NCI-H1105 (cell line): Measurements from ENCODE around the gene CRAT.

Source experiments
- DNase-seq: peaks from one replicate; lab custom pipeline; 2025; lab: John Stamatoyannopoulos, UW

The CRAT gene

DNA sequence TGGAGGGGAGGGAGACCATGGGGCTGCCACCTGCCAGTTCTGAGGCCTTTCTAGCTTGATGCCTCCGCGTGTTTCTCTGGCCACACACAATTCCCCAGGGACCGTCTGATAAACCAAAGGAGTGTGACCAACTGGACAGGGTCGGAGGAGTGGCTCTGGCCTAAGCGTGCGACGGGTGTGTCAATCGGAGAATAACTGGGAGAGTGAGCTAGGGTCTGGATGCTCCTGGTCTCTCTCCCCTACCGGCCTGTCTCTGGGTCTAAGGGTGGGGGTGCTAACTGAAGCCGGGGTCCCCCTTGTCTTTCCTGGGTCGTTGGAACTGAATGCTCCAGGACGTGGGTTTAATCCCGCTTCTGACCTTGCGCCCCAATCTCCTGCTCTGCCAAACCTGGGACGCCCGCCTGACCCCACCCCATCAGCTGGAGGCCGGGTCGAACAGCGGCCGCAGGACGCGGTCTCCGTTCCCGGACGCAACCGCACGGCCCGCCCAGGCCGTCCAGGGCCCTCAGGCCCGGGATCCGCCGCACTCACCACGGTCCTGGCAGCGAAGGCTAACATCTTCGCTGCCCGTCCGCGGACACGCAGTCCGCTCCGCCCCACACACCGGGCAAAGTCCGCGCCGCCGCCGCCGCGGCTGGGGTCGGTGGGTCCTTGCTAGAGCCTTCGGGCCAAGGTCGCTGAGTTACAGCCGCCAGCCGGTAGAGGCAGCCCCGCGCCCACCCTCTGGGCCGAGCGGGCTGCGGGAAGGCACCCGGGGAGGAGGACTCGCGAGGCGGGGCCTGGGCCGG, 447 bp downstream of the CRAT start:
- DNase-seq: no peak

DNA sequence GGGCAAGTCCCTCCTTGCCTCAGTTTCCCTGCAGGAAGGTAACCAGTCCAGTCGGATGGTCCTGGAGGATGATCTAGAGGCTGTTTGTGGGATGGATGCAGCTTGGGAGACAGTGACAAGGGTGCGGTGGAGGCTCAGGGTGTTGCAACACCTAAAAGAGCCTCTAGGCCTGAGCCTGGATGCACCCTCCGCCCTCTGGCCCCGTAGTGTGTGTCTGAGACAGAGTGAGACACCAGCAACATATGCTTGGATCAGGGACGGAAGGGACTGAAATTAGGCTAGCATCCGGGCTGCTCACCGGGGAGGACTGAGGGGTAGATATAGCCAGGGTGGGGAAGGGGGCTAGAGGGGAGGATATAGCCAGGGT, 1.1 kb downstream of the CRAT start:
- no peak for DNase-seq

DNA sequence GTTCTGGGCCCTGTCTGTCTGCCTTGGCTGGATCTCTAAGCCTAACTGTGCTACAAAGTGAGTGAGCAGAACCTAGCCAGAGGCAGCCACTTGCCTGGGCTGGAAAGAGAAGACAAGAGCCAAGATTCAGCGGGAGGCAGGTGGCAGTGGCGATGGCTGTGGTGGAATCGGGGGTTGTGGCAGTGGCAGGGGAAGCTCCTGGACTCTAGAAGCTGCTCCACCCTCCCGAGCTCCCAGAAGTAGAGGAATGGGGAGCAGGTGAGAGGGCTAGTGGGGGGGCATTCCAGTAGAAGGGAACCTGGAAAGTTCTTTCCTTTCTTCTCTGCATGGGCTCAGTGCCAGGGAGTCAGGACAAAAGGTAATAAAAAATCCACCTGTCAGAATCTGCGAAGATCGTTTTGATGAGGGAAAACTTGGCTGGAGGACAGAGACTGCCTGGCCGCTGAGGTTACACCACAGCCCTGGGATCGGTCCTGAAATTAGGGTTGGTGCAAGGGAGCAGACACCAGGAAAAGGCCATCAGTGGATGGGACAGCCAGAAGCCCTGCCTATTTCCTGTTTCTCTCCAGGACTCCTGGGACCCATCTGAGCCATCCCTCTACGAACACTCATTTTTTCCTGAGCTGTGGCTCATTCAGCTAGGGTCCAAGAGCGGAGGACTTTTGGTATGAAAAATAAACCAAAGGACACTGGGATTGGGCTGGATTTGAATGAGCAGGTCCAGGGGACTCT, 1.6 kb downstream of the CRAT start:
- peak; percentile 74 for DNase-seq

DNA sequence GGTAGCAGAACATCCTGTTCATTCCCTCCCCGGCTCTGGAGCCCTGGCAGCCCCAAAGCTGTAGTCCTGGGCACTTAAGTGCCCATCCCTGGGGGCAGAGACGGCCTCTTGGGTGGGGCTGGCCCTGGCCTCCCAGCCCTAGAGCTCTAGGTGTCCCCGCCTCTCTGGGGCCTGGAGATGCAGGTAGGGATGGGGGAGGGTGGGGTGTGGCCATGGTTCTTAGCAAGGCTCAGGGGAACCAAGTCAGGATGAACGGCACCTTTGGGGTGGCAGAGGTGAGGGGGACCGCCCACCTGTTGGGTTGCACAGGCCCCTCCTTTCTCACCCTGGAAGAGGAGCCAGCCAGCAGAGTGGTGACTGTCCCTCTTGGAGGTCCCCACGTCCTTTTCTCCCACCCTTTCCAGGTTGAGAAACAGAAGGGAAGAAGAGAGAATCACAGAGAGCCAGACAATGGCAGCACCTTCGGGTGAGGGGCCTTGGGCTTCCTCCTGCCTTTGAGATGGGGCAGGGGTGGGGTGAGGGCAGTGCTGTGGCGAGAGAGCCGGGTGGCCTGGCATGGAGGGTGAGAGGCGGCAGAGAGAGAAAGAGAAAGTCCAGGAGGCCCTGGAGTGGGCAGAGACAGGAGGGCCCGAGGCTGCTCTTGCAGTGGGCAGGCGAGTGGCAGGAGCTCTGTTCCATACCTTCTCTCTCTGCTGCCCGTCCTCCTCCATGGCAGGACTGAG, 2.3 kb downstream of the CRAT start:
- DNase-seq: no peak

DNA sequence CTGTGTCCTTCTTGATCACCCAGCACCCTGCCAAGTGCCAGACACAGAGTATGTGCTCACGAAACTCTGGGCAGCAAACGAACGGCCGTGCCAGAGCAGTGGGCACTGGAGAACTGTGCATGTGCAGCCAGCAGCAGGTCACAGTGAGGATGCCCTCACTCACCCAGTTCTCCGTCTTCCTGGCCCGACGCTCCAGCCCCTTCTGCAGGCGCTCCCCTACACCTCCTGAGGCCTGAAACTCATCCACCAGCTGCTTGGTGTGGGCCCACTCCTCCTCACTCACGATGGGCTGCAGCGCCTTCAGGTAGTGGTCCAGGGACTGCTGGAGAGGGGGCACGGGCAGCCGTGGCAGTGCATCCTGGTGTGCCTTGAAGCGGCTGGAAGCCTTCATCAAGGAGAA, 2.9 kb downstream of the CRAT start:
- DNase-seq: no peak

DNA sequence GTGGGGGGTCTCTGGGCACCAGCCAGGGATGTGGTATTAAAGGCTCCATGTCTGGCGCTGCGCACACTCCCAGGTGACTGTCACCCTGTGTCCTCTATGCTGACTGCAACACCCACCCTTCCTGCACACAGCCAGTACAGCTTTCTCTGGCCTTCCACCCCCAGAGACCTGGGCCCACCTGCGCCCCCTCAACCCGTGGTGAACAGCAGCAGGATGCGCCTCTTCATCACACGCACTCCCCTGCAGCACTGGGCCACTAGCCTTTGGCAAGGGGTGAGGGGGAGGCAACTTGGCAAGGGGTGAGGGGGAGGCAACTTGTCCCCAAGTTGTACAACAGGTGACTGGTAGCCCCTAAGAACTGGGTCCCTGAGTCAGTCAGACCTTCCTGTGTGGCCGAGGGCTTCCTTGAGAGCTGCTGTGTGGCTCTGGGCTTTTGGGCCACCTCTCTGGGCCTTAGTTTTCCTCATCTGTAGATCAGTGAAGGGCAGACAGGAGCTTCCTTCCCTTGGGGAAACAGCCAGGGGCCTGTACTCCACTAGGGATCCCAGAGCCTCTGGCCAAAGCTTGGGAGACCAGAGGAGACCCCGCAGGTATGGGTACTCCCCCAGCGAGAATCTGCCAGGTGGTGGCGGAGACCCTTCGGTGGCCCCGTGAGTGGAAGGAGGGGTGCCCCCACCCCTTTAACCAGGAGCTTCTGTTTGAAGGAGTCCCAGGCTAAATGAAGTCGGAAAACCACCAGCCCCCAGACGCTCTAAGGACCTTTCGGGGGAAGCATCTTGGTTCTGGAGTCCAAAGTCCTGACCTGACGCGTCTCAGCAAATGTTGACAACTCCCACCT, 4.5 kb downstream of the CRAT start:
- DNase-seq: no peak

DNA sequence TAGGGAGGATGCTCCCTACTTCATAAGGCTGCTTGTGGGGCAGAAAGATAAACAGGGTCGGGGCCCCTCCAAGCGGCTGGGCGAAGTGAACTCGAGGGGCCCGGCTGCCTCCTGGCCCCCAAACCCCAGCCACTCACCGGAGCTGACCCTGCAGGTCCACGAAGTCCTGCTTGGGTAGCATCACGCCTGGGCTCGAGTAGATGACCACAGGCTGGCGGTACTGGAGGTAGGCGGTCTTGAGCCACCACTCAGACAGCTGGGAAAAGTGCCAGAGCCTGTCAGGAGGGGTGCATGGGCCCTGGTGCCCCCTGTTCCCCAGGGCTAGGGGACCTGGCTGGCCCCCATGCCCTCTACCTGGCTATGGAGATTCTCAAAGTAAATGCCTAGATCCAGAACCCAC, 6.5 kb downstream of the CRAT start:
- no peak for DNase-seq

DNA sequence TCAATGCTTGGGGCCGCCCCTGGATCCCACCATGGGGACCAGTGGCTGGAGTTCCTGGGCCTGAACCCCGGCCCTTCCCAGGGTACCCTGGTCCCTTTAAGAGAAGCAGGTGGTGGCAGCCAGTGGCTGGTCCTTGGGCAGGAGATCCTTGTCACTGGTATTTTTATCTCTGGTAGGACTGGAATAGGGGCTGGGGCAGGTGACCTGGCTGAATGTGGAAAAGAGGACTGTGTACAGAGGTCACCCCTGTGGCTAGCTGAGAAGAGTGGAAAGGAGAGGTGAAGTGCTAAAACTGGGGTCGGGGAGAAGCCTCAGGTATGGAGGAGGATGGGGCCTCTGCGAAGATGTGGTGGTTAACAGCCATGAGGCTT, 7.0 kb downstream of the CRAT start:
- no peak for DNase-seq

DNA sequence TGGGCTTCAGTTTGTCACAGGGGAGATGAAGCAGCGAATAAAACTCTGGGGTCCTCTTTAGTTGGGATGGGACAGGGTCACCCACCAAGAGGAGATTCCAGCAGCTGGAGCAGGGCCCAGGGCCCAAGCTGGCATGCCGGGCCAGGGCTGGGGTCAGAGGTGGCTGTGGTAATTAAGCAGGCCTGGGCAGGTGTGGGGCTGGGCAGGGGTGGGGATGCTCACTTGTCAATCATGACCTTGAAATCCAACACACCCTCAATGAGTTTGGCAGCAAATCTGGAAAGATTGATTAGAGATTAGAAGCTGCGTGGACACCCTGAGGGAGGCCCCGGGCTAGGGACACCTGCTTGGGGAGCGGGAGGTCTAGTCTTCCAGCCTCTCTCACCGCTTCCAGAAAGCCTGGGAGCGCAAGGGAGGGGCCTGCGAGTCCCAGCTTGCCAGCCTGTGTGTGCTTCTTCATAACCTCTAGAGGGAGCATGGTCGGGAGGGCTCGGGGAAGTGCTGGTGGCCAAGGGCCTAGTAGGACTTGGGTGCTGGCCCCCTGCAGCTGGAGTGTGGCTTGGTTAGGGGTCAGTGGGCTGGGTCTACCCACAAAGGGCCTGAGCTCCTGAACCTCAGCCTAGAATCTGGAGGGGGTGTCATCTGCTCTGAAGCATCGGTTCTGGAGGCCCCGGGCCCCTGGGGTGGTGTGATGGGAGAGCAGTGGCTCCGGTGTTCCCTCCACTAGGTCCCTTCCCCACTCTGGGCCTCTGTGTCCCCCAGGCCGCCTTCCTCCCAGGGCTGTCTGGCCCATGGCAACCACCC, 7.6 kb downstream of the CRAT start:
- peak; percentile 51 for DNase-seq

DNA sequence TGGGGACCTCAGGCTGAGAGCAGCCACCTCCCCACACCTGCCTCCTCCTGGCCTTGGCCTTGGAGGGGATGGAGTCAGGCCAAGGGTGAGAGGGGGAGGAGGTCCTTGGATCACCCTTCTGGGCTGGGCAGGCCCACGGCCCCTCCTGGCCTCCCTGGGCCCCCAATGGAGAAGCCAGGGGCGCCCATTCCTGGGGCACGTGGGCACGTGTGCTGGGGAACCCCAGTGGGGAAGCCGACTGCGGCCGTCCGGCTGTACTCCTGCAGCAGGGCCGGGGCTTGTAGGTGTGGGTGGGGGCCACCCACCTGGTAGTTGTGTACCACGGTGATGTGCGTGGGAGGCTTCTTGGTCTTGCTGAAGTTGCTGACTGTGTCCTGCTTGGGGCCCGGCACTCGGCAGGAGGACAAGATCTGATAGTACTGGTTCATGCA, 8.5 kb downstream of the CRAT start:
- no peak for DNase-seq

DNA sequence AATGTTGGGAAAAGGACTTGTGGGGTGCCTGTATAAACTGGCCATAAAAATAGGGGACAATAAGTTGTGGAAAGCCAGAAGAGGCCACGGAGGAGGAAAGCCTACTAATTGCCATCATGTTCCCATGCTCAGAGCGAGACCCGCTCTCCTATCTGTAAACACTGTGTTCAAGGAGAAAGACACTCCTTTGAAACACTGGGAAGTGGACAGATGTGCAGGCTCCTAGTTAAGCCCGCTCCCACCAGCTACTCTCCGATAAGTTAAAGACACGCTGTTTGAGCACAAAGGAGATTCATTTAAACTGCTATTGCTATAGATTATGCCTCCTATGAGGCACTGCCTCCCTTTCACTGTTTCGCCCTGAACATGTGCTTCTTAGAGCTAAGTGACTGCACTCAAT, 9.3 kb downstream of the CRAT start:
- DNase-seq: no peak

DNA sequence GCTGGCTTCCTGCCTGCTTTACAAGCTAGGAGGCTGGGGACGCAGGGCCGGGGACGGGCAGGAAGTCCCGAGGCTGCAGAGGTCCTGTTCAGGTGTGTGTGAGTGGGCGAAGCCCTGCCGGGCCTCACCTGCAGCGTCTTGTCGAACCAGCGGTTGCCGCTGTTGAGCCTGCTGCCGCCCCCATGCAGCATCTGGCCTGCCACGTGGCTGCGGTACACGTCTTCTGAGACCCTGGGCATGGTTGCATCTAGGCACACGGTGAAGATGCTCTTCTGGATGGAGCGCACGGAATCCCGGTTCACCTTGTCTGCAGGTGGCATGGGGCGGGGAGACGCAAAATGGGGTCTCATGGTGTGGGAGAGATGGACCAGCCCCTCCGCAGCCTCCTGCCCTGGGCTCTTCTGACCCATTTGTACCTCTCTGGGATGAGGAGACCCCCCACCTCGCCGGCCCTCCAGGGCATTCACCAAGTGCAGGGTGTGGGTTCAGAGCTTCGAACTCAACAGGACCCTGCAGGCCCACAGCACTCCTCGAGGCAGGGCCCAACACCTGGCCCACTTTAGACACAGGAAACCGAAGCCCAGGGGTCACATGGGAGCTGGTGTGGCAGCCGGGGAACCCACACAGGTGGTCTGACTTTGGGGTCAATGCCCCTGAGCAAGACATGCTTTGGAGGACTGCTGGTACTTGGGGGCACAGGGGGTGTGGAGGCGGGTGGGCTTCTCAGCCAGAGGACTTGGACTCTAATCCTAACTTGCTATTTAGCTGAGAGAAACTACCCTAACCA, 10.0 kb downstream of the CRAT start:
- no peak for DNase-seq

DNA sequence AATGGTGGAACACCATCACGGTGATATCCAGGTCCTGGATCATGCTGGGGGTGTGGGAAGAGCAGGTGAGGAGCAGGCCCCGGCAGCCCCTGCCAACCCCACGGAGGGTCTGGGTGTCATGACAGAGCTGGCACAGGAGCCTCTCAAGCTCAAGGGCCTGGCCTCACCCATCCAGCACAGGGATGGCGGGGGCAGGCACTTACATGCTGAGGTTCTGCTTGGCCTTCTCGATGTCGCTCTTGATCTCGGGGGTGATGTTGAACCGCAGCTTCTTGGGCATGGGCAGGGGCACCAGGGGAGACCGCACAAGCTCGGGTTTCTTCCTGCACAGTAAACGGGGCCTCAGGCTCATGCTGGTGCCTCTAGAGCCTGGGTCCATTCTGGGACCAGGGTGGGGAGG, 12.3 kb downstream of the CRAT start:
- no peak for DNase-seq

DNA sequence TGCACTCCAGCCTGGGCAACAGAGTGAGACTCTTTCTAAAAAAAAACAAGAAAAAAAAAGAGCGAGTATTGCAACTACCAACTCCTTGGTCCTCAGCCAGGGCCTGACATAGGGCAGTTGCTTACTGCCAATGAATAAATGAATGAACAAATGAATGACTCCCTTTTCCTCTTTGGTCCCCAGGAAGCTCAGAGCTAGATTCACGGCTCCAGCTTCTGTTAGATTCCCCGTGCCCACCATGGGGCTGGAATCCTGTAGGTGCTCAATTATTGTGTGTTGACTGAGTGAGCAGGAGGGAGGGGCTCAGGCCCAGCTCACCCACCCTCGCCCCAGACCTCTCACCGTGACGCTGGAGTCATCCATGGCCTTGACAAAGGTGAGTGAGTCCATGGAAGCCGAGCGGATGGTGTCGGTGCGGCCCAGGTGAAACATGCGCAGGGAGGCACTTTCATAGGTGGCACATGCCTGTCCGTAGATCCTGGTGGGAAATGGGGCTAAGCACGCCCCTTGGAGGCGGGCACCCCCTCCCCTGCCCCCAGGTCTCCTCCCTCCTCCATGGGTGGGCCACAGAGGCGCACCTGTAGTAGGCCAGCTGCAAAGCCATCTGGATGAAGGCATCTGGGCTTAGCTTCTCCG, 12.8 kb downstream of the CRAT start:
- no peak for DNase-seq

DNA sequence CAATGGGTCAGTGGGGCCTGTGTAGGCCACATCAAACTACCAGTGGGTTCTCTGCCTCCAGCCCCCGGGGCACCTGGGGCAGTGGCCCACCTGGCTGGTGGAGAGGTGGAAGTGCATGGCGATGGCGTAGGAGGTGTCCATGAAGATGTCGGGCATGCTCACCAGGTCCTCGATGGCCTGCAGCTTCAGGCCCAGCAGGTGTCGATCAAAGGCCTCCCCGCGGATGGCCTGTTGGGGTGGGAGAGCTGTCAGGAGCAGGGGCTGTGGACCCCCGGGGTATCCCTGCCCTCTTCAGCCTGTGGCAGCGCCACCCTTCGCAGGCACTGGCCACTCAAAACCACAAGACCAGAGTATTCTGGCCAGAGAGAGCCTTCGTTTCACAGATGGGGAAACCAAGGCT, 14.7 kb downstream of the CRAT start:
- no peak for DNase-seq

DNA sequence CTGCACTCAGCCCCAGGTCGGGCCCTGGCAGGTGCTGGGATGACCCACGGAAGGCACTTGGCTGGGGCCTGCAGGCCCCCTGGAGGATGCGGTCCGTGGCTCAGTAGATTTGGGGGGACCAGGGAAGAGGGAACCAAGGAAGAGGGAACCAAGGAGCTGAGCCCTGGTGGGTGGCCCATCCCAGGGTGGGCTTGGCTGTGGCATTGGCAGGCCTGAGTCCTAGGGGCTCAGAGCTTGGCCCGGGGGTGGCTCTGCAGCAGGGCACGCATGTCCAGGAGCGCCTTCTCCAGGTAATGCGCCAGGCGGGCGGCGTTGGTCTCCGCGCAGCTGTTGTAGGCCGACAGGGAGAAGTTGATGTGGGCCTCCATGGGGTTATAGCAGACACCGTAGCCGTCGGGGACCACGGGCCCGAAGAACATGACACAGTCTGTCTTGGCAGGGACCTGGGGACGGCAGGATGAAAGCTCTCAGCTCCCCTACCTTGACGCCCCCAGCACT, 15.4 kb downstream of the CRAT start:
- DNase-seq: no peak

DNA sequence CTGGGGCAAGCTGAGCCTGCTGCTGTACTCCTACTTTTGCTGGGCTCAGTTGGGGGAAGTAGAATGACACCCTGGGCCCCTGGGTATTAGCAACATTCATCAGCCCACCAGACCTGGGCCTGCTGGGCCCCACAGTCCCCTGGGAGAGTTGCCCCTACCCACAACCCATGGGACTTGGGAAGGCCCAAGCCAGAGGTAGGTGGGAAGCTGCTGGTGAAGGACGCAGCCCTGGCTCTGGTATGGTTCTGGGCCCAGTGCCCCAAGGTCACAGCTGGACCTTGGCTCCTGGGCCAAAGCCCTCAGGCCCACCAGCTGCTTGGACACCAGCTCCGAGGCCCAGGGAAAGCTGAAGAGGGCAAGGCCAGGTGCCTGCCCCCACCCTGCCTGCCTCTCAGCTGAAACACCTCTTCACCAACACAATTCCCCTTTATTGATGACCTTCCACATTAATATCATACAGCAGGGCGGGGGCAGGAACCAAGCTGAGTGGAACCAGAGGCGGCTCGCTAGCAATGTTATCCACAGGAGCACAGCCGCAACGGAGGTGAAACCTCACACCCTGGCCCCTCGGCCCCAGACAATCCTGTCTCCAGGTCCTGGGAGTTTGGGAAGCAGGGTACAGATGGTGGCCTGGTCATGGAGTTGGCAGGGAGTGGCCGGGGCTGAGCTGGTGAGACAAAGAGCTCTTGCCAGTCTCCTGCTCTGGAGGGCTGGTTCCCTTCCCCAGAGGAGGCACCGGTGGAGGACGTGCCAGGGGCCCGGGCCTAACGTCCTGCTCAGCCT, 16.0 kb downstream of the CRAT start:
- DNase-seq: no peak

DNA sequence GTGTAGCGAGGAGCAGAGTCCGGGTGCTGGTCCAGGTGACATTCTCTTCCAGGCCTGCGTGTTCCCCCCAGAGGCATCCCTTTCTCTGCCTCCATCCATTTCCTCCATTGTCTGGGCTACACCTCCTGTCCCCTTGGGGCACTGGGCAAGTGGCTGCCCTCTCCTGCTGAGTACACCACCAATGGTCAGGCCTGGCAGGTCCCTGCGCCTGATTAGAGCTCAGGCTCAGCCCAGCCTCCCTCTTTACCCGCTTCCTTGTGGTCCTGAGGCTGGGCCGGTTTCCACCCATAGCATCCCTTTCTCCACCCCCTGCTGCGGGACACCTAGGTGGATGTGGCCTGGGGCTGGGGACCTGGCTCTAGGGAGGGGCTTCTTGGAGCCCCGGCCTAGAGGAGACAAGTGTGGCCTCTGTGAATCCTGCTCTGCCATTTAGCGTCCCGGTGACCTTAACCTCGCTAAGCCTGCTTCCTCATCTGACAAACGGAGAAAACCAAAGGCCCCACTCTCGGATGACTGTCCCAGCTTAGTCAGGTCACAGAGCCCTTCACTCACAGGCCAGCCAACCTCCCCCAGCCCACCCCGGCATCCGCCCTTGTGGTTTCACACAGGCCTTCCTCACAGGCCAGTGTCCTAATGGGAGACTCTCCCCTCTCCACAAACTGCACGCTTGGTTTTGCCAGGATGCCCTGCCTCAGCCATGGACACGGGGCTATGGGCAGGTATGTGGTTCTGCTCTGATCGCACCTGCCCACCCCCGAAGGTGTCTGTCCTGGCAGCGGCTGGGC, 16.8 kb downstream of the CRAT start:
- no peak for DNase-seq
